Right ventricle myocardium inferior (tissue), 1 donor: ENCODE data around the gene TNP2. TPM values are rescaled to one million over a fixed set of nuclear protein-coding genes. Genes with fewer than 3 reads are reported as not detected.

Experiments used
- ATAC-seq: fragments of 200-7000 bp; cut with Tn5 transposase; one replicate; pipeline ENCODE4 v1.9.1; 2020; ENCODE audit warnings: mild to moderate bottlenecking, moderate library complexity
- DNase-seq: peaks from one replicate; pipeline ENCODE4 v3.0.0; 2021; ENCODE audit errors: missing footprints
- intact Hi-C: fragments of 100-400 bp; cut with DNase I; formaldehyde crosslinking; loops from one replicate; pipeline ENCODE4 v1.11.0; 2022
- long read RNA-seq: library from polyadenylated mRNA; unstranded; transcript quantifications from one replicate; pipeline ENCODE4 v2.0.0, GENCODE V29; 2021
- total RNA-seq: library from RNA; stranded (reverse); fragmentation: NEBNext Ultra II Directional; extraction: Animal tissue kit (Norgen Biotek cat#: 25700); gene quantifications from one replicate; pipeline ENCODE4 v1.2.1, GENCODE V29; 2021
- donor health status: DM: no; HTN: yes; CAD: no; lungs with severe emphysema.

TNP2 gene
- not detected for total RNA-seq
- long read RNA-seq = 0 reads

- ATAC-seq (no peak), DNase-seq (no peak)
- intact Hi-C loops = no loop called here
These were observed at the start of gene TNP2 for GRCh38 chr16:11268921-11269375. Gene TNP2 (minus strand): TSS chr16:11269325. CDS start chr16:11269262, 63 bp downstream.

DNA sequence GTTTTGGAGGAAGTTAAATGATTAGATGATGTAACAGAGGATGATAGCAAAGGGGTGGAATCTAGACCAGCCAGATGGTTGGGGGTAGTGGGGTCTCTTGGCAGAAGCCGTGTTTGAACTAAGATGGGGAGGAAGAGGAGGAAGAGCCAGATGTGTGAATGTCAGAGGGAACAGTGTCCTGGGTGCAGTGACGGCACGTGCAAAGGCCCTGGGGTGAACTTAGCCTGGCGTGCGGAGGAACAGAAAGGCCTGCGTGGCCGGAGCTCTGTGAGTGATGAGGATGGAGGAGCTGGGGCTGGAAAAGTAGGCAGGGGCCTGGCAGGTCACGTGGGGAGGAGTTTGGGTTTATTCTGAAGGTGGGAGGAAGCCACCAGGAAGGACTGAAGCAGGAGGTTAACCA, 49.7 kb upstream of the TNP2 start:
- DNase-seq (no peak), ATAC-seq (no peak)
- intact Hi-C loops = no loop called here

GRCh38 chr16:11316331-11317015, 47.3 kb upstream of the TNP2 start:
- ATAC-seq (no peak), DNase-seq (no peak)
- intact Hi-C loops = no loop called here

DNA sequence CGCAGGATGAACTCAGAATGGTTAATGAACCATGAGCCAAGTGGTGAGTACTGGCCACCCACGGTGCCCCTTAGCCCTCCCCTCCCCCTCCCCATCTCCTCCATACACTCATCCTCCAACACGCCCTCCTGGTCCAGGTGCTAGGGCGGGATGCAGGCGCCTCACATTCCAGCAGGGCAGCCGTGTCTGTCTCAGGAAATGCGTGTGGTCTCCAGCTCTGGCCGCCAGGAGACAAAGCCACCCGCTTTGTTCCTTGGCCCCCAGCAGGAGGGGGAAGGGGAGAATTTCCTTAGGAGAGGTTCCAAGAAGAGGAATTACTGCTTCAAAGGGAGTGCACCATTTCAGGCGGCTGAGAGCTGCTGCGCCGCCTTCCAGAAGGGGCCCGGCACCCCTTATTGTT, 46.4 kb upstream of the TNP2 start:
- ATAC-seq (no peak), DNase-seq (no peak)
- intact Hi-C loops = no loop called here

DNA sequence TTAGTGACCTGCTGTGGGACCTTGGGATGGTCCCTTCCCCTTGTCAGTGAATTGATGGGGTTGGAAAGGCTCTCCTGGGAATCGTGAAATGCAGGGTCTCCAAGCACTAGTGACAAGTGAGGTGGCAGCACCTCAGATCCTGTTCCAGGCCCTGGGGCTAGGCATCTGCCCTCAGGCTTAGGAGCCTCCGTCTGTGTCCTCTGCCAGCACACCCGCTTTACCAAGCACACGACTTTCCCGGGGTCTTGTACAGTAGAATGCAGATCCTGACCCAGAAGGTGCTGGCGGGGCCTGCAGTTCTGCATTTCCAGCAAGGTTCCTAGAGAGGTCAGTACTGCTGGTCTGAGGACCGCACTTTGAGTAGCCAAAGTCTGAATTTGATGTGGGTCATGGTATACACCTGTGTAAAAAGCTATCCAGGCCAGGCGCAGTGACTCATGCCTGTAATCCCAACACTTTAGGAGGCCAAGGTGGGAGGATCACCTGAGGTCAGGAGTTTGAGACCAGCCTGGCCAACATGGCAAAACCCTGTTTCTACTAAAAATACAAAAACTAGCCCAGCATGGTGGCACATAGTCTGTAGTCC, 45.3 kb upstream of the TNP2 start:
- DNase-seq = no peak
- intact Hi-C loops = no loop called here
- no peak for ATAC-seq

GRCh38 chr16:11313493-11314308, 44.6 kb upstream of the TNP2 start:
- no peak for ATAC-seq
- intact Hi-C loops = no loop called here

GRCh38 chr16:11312718-11313492, 43.8 kb upstream of the TNP2 start:
- ATAC-seq (no peak), DNase-seq (no peak)
- intact Hi-C loops = no loop called here

More at GRCh38 chr16:11313493-11314308, 44.6 kb upstream of the TNP2 start:
- no peak for DNase-seq

DNA sequence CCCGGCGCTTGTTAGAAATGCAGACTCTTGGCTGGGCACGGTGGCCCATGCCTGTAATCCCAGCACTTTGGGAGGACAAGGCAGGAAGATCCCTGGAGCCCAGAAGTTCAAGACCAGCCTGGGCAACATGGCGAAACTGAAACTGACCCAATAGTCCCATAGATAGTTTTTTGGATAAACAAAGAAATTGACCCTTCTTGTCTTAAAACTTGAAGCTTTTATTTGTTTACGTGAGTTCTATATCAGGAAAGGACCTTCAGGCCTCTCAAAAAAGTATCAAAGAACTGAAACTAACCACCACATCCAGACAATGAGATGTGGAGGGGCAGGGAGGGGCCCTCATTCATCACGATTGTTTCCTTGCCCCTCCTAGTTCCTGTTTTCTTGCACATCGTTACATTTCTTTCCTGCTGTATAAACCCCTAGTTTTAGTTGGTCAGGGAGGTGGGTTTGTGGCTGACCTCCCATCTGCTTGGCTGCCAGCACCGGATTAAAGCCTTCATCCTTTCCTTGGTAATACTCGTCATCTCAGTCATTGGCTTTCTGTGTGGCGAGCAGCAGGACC, 42.0 kb upstream of the TNP2 start:
- ATAC-seq (no peak), DNase-seq (no peak)
- intact Hi-C loops = no loop called here

GRCh38 chr16:11310634-11310977, 41.5 kb upstream of the TNP2 start:
- no peak for ATAC-seq
- intact Hi-C loops = no loop called here
- DNase-seq = no peak

DNA sequence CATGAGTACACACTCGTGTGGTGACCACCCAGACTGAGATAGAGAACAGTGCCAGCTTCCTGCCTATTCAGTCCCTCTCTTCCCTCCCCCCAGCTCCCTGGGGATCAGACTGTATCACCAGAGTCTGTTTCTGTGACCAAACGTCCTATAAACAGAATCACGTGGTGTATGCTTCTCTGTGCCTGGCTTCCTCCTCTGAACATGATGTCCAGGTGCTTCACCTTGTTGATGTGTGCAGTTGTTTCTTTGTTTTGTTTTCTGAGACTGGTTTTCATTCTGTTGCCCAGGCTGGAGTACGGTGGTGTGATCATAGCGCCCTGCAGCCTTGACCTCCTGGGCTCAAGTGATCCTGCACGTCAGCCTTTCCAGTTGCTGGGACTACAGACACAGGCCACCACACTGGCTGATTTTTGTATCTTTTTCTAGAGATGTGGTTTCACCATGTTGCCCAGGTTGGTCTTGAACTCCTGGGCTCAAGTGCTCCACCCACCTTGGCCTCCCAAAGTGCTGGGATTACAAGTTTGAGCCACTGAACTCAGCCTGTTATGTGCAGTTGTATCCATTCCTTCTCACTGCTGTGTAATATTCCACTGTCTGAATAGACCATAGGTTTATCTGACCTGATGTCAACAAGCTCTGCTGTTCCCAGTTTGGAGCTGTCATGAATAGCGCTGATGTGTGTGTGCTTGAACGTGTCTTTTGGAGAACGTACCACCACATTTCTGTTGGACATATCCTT, 40.9 kb upstream of the TNP2 start:
- intact Hi-C loops = no loop called here
- ATAC-seq (no peak), DNase-seq (no peak)

DNA sequence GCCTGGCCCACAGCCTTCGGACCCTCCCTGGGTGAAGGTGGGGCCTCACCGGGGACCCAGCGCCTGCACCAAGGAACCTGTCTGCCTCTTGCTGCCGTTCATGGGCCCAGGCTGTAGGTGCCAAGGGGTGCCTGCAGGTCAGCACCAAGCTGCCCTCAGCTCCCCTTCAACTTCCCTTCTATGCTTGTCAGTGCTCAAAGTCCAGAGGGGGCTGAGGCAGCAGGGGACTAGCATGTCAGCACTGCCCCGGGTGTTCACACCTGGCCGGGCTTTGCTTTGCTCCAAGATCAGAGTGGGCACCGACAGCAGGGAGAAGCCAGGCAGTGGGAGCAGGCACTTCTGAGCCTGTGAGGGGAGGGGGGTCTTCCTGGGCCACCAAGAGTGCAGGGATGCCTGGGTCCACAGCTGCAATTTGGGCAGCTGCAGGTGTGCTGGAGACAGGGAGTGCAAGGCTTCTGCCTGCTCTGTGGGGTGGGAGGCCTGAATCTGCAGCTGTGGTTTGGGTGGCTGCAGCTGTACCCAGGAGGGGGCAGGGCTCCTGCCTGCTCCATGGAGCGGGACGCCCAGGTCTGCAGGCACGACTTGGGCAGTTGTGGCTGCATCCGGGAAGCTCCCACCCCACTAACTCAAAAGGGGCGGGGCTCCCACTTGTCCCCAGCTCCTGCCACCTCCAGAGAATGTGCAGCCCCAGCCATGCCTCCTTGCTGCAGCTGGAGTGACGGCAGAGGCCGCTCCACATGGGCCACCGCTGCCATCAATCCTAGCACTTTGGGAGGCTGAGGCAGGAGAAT, 39.6 kb upstream of the TNP2 start:
- DNase-seq (no peak), ATAC-seq (no peak)
- intact Hi-C loops = no loop called here

GRCh38 chr16:11307639-11308492, 38.7 kb upstream of the TNP2 start:
- ATAC-seq (no peak), DNase-seq (no peak)
- intact Hi-C loops = no loop called here

- no peak for ATAC-seq
- intact Hi-C loops = no loop called here
- no peak for DNase-seq
These were observed 38.0 kb upstream of the TNP2 start for GRCh38 chr16:11306997-11307638.

GRCh38 chr16:11306381-11306780, 37.3 kb upstream of the TNP2 start:
- DNase-seq = no peak
- no peak for ATAC-seq
- intact Hi-C loops = no loop called here

- DNase-seq = no peak
- intact Hi-C loops = no loop called here
- ATAC-seq = no peak
These were observed 34.4 kb upstream of the TNP2 start for GRCh38 chr16:11303405-11304138.

DNA sequence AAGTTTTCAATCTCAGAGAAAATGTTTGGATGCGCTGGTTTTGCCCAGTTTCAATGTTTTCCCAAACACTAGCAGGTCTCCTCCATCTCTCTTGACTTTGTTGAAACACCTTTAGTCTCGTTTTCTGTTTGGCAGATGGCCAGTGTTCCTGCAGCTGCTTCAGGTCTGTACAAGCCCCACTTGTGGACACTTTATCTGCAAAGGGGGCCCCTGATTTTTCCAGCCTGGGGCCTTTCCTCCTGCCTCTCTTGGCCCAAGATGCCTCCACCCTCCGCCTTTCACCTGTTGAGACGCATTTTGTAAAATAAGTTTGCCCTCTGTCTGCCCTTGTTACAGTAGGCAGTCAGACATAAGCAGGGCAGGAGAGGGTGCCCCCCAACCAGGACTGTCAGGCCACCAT, 33.9 kb upstream of the TNP2 start:
- no peak for ATAC-seq
- intact Hi-C loops = no loop called here
- no peak for DNase-seq
